ENCODE data around the gene FAM163A.
"Not testable (repeated sequence)": the region's sequence is repeated elsewhere in the genome, so short reads cannot be mapped to it uniquely, and the experiment has no call there.

The FAM163A gene

DNA sequence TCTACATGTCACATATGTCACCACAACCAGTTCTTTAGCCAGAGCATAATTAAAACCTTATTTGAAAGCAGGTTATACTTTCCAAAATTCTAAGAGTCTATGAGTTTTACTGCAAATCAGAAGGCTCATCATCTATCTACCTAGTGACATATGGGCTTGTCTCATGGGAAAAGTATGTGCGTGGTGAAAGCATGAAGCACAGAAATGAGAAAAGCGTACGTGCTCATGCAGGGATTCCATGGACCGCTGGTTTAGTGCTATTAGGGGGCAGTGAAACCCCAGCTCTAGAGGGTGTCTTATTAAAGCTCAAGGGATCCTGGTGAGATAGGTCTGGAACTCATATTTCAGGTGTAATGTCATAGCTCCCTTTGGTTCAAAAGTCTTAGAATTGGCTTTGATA, 50.2 kb downstream of the FAM163A start:
- DNase-seq (ENCODE audit: low read depth): no peak

DNA sequence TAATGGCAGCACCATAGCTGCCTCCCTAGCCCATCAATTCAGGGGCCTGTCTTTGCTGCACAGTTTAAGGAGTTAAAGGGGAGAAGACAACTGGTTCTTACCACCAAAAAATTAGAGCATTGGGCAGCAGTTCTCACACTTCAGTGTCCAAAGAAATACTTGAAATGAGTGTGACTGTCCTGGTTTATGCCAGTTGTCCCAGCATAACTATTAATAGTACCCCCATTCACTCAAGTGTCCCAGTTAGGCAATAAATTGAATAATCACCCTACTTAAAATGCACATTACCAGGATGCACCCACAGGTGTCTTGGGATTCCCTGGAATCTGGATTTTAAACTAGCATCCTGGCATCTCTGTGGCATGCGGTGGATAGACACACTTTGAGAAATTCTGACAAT, 51.1 kb downstream of the FAM163A start:
- no peak for DNase-seq (ENCODE audit: low read depth)

DNA sequence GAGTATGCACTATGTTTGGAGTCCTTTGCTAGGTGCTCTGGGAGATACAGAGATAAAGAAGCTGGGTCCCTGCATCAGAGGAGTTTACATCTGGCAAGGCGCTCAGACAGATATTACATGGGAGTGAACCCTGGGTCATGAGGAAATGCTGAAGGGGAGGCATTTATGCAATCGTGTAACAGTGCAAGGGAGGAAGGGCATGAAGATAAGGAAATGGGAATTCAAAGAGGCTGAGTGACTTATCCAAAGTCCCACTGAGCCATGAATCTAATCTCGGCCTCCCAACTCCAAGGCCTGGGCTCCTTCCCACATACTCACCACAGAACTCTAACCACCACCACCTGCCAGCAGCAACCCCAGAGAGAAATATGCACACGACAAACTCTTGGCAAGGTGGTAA, 51.6 kb downstream of the FAM163A start:
- DNase-seq (ENCODE audit: low read depth): no peak

DNA sequence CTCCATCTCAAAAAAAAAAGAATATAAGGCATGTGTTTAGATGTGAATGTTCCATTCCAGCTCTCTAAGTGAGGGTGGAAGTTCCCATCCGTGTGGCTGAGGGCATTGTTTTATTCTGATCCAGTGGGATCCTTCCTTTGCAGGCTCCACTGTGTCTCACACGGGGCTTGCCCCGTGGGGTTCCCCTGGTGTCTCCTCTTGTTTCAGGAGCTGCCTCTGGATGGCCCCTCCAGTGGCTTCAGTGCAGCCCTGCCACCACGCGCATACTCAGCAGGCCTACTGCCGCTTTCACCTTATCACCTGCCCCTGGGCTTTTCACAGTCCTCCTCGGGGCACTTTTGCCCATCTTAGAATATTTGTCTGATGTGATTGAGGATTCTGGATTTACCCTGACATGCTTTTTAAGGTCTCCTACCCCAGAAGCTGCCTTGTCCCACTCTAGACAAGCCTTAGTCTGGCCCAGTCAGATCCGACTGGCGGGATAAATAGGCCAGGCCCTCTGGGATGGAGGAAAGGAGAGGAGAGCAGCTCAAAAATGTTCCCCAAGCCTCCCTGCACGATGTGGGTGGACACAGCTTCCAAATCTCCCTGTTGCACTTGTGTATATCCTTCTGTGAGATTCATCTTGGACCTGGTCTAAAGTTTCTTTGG, 55.2 kb downstream of the FAM163A start:
- no peak for DNase-seq (ENCODE audit: low read depth)

DNA sequence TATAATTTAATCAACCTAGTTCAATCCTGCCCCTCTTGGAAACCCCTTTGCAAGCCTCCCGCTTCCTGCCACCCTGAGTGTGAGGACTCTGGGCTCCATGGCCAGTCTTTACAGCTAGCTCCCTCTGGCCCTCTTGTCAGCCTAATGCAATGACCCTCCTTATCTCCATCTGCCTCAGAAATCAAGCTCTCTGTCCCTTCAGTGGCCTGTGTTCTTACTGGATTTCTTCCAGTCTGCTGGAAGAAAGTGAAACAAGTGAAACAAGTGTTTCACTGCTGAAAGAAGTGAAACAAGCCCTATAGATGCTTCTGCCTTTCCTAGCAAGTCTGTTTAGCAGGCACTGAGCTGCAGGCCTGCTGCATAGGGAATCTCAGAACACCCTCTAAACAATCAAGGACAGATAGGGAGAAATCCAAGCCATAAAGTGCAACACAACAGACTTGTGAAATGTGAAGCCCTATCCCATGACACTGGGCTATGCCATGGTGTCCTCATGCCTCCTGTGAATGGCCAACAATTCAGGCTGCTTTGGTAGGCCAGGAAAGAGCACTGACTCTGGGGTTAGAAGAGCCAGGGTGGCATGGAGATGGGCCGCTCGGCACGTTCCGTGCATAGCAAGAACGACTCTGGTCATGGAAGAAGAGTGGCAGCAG, 55.9 kb downstream of the FAM163A start:
- DNase-seq (ENCODE audit: low read depth): no peak

DNA sequence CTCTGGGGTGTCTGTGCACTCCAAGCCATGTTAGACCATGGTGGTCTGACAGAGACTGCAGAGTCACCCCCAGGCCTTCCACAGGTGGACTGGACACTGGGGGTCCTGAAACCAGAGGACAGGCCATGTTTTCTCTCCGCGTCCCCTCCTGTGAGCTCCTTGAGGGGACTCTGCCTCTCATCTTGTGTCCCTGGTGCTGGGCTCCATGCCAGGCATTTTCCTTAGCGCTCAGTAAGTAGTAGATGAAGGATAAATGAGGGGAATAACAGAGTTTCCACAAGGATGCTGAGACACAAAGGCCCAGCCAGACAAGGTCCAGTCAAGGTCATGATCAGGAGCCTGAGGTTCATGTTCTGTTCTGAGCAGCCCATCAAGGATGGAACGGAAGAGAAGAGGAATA, 57.4 kb downstream of the FAM163A start:
- no peak for DNase-seq (ENCODE audit: low read depth)

DNA sequence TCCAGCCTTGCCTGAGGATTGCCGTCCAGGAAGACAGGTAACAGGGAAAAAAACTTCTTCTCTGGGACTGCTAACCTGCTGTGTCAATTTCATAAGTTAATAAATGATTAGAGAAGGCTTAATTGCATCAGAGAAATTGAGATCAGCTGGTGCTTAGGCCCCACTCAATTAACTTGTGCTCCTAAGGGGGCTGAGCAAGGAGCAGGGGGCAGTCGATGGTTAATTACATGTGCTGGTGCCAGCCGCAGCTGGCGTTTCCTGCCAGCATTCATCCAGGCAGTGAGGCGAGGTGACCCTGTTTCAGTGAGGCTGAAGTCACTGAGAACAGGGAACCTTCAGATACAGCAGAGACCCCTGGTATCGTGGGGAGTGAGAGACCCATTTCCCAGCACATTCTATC, 60.0 kb downstream of the FAM163A start:
- no peak for DNase-seq (ENCODE audit: low read depth)

DNA sequence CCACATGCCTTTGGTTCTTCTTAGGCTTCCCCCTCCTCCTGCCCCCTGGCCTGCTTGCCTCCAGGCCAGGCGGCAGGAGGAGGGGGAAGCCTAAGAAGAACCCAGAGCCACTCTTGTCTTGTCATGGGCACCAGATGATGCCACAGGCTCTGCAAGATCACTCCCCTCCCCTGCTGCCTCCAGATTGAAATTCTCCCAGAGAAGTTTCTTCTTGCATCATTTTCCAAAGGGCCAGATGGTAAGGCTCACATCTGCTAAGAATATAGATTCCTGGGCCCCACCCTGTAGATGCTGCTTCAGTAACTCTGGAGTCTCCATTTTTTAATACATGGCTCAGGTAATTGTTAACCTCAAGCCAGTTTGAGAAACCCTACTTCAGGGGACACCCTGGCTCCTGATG, 60.8 kb downstream of the FAM163A start:
- DNase-seq (ENCODE audit: low read depth): no peak

DNA sequence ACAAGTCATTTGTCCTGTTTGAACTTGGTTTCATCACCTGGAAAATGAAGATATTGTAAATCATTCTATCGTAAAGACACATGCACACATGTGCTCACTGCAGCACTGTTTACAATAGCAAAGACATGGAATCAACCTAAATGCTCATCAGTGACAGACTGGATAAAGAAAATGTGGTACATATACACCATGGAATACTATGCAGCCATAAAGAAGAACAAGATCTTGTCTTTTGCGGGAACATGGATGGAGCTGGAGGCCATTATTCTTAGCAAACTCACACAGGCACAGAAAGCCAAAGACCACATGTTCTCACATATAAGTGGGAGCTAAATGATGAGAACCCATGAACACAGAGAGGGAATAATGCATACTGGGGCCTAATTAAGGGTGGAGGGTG, 61.3 kb downstream of the FAM163A start:
- not testable (repeated sequence) for DNase-seq (ENCODE audit: low read depth)

DNA sequence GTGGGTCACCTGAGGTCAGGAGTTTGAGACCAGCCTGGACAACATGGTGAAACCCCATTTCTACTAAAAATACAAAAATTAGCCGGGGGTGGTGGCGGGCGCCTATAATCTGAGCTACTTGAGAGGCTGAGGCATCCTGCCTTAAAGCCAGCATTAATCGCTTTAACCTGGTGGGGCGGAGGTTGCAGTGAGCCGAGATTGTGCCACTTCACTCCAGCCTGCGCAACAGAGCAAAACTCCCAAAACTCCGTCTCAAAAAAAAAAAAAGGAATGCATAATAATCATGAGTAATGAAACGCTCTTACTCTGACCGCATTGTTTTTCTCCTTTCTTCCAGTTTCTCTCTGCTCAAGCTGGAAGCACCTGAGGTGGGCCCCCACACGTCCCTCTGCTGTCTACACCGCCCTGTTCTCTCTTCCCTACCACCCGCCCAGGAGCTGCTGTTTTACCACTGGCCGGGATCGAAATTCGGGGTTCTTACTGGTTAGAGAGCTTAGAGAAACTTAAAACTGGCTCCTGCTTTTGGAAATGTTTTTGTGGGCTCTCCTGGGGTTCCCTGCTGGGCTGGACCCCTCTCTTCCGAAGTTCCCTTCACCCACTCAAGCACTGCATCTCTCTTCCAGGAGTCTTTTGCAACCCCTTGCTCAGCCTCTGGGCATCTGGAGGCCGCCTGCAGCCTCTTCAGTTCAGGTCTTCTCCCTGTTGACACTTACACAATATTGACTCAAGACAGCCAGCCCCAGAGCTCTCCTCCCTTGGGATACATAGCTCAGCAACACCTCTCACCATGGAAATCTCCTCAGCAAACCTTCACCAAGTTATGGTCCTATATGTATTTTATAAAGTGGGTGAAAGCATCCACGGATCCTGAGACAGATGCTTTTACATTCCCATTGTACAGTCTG, 62.5 kb downstream of the FAM163A start:
- DNase-seq (ENCODE audit: low read depth): no peak

DNA sequence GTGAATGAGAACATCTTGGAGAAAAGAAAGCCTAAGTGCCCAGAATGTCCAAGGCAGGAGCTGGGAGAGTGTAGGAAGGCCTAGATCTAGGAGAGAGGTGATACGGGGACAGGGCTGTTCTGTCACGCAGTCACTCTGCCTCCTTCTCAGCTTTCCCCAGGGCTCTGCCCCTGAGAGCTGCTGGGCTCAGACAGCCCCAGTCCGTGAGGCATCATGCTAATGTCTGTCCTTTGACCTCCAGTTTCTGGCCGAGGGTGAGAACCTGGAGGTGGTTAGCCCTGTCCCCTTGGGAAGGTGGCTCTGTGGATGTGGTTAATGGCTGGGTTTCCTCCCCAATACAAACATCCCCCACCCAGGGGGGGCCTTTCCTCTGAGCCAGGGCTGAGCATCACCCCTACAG, 63.2 kb downstream of the FAM163A start:
- no peak for DNase-seq (ENCODE audit: low read depth)

DNA sequence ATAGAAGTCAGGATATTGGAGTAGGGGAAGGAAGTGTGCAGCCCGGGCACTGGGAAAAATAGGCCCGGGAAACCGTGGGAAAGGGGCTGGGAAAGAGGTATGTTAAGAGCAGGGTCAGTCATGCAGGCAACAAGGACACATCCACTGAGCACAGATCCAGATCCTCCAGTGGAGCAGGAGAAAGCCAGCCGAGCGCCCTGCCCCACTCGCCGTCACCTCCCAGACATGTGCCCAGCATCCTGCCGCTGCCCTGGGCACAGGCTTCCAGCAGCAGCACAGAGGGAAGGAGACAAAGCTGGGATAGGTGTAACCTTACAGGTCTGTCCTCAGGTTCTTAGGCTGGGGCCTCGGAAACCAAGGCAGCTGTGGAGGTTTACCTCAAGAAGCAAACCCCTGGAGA, 64.2 kb downstream of the FAM163A start:
- no peak for DNase-seq (ENCODE audit: low read depth)

DNA sequence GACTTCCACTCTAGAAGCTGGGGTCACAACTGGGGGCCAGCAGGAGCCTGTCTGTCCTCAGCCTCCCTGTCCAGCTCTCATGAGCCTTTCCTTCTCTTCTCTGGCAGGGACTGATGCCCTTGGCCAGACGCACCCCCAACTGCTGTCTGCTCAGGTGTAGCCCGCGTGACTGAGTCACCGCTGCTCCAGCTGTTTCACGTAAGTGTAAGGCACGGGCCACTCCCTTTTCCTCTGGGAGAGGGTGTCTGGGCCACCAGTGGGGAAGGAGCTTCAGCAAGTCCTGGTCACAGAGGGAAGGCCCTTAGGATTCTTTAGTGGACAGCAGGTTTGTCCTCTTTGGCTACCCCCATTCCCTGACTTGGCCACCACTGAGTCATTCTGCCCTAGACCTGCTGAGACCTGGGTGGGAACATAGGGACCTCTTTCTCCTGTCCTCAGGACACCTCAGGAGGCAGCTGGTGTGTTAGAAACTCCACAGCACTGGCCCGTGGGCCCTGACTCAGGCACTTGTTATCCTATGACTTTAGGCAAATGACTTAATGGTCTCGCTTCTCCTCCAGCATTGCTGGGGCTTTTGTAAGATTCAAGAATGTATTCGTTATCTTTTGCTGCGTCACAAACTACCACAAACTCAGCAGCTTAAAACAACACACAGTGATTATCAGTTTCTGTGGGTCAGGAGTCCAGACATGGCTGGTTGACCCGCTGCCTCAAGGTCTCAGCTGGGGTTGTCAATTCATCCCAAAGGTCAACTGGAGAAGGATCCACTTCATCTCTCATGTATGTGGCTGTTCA, 64.8 kb downstream of the FAM163A start:
- no peak for DNase-seq (ENCODE audit: low read depth)

DNA sequence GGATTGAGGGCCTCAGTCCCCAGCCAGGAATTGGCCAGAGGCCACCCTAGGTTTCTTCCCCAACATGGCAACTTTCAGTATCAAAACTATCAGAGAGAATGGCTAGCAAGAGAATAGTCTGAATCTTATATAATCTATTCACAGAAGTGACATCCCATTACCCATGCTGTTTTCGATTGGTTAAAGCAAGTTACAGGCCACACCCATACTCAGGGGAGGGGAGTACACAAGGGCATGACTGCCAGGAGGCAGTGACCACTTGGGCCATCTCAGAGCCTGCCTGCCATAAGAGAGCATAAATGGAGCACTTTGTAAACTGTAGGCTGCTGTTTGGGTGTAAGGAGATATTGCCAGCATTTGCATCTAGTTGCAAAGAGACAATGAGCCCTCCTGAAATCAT, 65.4 kb downstream of the FAM163A start:
- DNase-seq (ENCODE audit: low read depth): no peak

DNA sequence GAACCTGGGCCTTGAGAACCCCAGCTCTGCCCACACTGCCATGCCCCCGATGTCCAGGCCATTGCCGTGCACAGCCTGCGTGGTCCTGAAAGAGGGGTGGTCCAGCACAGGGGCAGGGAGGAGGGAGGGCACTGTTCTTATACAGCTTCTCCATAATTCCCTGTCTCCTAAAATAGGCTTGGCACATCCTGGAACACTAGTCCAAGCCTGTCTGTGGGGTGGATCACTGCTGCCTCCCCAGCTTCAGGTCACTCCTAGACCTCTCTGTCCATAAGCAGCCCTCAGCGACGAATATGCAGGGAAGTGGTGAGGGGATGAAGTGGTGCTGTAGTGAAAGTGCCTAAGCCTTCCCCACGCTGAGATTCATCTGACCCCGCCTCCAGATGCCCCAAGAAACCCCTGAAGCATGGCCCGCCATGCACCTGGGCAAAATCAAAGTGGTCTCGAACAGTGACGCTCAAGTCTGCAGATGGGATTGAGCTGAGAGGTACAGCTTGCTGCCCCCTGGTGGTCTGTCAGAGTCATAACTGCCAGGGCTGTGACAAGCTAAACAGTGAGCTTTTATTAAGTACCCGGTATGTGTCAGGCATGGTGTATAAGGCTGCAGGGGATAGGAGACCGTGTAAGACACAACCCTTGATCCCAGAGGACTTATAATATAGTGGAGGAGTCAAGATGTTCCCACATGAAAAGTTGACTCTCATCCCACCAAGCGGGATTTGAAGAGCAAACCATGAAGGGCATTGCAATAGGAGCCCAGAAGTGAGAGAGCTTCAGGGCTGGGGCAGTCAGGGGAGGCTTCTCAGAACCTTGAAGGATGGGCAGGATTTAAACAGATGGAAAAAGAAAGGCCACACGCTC, 66.6 kb downstream of the FAM163A start:
- peak; percentile 59 for DNase-seq (ENCODE audit: low read depth)

DNA sequence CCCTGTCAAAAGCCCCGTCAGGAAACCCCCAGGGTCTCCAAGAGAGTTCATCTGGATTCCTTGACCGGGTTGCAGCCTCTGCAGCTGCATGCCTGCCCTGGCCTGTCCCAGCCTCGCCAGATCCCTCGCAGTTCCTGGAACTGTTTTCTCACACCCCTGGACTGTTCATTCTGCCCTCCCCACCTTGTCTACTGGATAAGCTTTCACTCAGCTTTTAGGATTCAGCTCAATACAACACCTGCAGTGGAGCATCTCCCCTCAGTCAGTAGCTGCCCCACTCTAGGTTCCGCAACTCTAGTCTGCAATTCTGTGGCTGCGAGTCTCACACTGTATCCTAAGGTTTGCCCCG, 67.2 kb downstream of the FAM163A start:
- no peak for DNase-seq (ENCODE audit: low read depth)

DNA sequence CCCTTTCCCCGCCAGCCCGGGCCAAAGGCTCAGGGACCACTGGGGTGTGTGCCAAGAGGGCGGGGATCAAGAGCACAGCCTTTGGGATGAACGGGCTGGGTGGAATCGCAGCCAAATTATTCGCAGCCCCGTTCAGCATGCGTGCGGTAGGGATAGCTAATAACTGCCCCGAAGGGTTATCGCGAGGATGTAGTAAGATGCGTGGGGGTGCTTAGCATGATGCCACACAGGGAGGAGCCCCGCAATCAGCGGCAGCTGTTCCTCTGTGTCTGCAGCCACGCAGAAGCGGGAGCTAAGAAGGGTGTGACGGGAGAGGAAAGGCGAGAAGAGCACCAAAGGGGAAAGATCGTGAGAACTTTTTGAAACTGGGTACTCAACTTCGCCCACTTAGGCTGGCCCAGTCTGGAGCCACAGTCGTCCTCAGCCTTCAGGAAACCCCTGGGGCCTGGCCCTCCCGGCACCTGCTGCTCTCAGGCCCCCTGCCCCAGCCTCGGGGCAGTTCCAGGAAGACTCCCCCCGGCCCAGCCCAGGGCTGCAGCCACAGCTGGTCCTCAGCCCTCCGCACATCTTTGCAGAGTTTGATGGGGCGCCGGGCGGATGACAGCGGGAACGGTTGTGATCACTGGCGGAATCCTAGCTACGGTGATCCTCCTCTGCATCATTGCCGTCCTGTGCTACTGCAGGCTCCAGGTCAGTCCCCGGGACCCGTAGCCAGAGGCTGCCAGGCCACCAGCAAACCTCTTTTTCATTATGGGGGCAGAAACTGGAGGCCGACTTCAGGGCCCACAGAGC, 69.6 kb downstream of the FAM163A start:
- DNase-seq (ENCODE audit: low read depth): no peak

DNA sequence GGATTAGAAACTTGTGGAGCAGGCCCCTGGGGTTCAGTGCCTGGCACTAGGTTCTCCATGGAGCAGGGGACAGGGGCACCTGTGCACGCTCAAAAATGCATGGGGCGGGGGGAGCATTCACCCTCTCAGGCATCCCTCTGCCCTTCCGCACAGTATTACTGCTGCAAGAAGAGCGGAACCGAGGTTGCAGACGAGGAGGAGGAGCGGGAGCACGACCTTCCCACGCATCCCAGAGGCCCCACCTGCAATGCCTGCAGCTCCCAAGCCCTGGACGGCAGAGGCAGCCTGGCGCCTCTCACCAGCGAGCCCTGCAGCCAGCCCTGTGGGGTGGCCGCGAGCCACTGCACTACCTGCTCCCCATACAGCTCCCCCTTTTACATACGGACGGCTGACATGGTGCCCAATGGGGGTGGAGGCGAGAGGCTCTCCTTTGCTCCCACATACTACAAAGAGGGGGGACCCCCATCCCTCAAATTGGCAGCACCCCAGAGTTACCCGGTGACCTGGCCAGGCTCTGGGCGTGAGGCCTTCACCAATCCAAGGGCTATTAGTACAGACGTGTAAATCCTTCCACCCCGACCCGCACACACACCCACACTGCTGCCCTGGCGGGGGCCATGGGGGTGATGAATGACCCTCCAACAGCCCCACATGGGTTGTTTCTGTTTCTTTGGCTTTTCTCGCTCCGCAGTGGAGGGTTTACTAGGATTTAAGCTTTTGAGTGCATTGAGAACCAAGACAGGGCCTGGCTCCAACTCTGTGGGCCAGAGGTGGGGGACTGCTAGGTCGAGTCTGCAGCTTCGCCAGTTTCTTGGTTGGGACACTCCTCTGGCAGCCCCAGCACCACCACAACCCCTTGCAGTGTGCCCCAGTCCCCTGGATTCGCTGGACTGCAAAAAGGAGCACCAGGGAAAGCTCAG, 70.8 kb downstream of the FAM163A start:
- no peak for DNase-seq (ENCODE audit: low read depth)

DNA sequence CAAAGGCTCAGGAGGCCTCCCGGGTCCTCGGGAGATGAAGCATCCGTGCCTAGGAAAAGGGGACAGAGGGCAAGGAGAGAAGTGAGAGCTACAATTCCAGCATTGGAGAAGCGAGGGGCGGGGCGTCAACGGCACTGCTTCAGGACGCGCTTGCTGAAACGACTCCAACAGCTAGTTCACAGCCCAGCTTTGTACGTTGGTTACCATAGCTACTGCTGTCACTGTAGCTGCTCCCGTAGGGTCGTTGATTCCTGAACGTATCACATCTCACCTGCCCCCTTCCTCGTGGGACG, 71.4 kb downstream of the FAM163A start:
- no peak for DNase-seq (ENCODE audit: low read depth)

DNA sequence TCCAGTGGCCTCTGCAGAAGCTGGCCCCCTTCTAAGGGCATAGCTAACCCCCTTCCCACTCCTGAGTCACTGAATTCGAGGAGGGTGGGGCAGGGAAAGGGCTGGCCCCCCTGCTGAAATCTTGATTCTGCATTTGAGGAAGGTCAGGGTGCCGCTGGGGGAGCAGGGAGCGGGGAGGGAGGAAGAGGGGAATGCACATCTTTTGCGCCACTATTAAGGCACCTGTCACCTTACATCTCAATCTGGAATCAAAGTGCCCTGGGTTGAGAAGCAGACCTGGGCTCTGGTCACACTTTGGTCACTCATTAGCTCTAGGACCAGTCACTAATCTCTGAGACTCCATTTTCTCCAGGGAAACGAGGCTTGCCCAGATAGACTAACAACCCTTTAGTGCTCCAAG, 72.5 kb downstream of the FAM163A start:
- DNase-seq (ENCODE audit: low read depth): no peak
